GM12878 (cell line): ENCODE results near the gene FRMPD2. TPM values are rescaled to one million over a fixed set of nuclear protein-coding genes. Genes with fewer than 3 reads are reported as not detected.

Source experiments
- ATF7 ChIP-seq: fragments of 450-650 bp; IDR thresholded peaks from 2 replicates; pipeline ENCODE4 v1.6.1; 2016; ENCODE audit warnings: low read depth, mild to moderate bottlenecking
- CBFB ChIP-seq: IDR thresholded peaks from 2 replicates; pipeline ENCODE4 v1.6.1; 2016; ENCODE audit warnings: antibody characterized with exemption, low read depth
- CREM ChIP-seq: IDR thresholded peaks from 2 replicates; pipeline ENCODE4 v1.6.1; 2014; ENCODE audit warnings: antibody characterized with exemption, low read depth
- CTCF ChIP-seq, 3 experiments: IDR thresholded peaks in 2 of 3; conservative IDR thresholded peaks in 1 of 3; 2 replicates each; pipeline ENCODE4 v1.5.1; 2011; ENCODE audit warnings: low read depth in 3 of 3, low read length in 3 of 3, mild to moderate bottlenecking in 3 of 3, control low read depth in 2 of 3, moderate library complexity in 2 of 3, inconsistent platforms in 1 of 3, mixed read lengths in 1 of 3; ENCODE audit not compliant: control insufficient read depth in 2 of 3, insufficient read depth in 1 of 3; ENCODE audit errors: extremely low read depth in 1 of 3
- MTA2 ChIP-seq: fragments of 450-650 bp; IDR thresholded peaks from 2 replicates; pipeline ENCODE4 v1.6.1; 2016; ENCODE audit warnings: low read depth, mild to moderate bottlenecking, moderate library complexity
- NBN ChIP-seq: fragments of 450-650 bp; IDR thresholded peaks from 2 replicates; pipeline ENCODE4 v1.6.1; 2016
- NFYB ChIP-seq: IDR thresholded peaks from 2 replicates; pipeline ENCODE4 v1.6.1; 2011; ENCODE audit warnings: low read depth, mild to moderate bottlenecking, low read length, improper control_type of control experiment, moderate library complexity; ENCODE audit not compliant: insufficient read depth
- RAD51 ChIP-seq: fragments of 450-650 bp; IDR thresholded peaks from 2 replicates; pipeline ENCODE4 v1.6.1; 2016; ENCODE audit warnings: moderate library complexity, mild to moderate bottlenecking, inconsistent platforms
- RELA ChIP-seq: fragments of 450-650 bp; IDR thresholded peaks from 2 replicates; pipeline ENCODE4 v1.8.0; 2014; ENCODE audit warnings: borderline replicate concordance; ENCODE audit not compliant: partially characterized antibody
- SMC3 ChIP-seq: IDR thresholded peaks from 2 replicates; pipeline ENCODE4 v1.6.1; 2011; ENCODE audit warnings: low read length, improper control_type of control experiment, borderline replicate concordance
- USF1 ChIP-seq: IDR thresholded peaks from 2 replicates; pipeline ENCODE4 v1.6.1; 2011; ENCODE audit warnings: borderline replicate concordance, low read depth, mild to moderate bottlenecking, moderate library complexity, mixed read lengths, low read length; ENCODE audit not compliant: insufficient read depth; ENCODE audit errors: extremely low read length
- ZNF384 ChIP-seq: IDR thresholded peaks from 2 replicates; pipeline ENCODE4 v1.6.1; 2012; ENCODE audit warnings: low read depth, mild to moderate bottlenecking, low read length, improper control_type of control experiment, borderline replicate concordance
- ZNF592 ChIP-seq: fragments of 450-650 bp; IDR thresholded peaks from 2 replicates; pipeline ENCODE4 v1.6.1; 2017; ENCODE audit warnings: mild to moderate bottlenecking, moderate library complexity
- polyA plus RNA-seq, 11 experiments: library from polyadenylated mRNA; depleted of rRNA in 4 of 11; unstranded in 6 of 11; stranded (reverse) in 5 of 11; fragments of >200 nt; fragmentation: Nextera tagmentation in 4 of 11; fragmentation: Illumina TruSeq in 1 of 11; extraction: Ambion mirVana in 4 of 11; extraction: Trizol in 1 of 11; gene quantifications; 1 replicate in 1 of 11; 2 replicates in 10 of 11; pipeline versions ENCODE4 v1.2.1 to v1.2.3, GENCODE V29; 2011 to 2016; ENCODE audit warnings: inconsistent platforms in 2 of 11, missing spikeins in 2 of 11, low read depth in 1 of 11
- total RNA-seq, 4 experiments: library from RNA; depleted of rRNA in 3 of 4; stranded (reverse); fragments of >200 nt in 3 of 4; fragmentation: Illumina TruSeq in 1 of 4; extraction: Trizol in 1 of 4; gene quantifications; 2 replicates each; pipeline versions ENCODE4 v1.2.1 to v1.2.3, GENCODE V29; 2013 to 2021

FRMPD2 gene
- total and polyA plus RNA-seq, 10 of the 15 experiments (the other 5 are each of a cell fraction or from before 2014, with no cell fraction given), result 0.38 to 5.7 (median 1.4) TPM

- TF ChIP-seq ZNF592, result peak; percentile 48; the same call in 1 of the 2 replicates
- no peak for TF ChIP-seq USF1
- TF ChIP-seq CTCF (IDR thresholded peaks at IDR 0.05 in 2 of 3, conservative IDR thresholded peaks at IDR 0.05 in 1 of 3; ENCODE audit: control insufficient read depth in 2 of 3, extremely low read depth in 1 of 3, insufficient read depth in 1 of 3, low read depth in 3 of 3, low read length in 3 of 3), result peak; percentile 80 to 91 (median 86)
- 0 out of 2 replicates have a peak, but pooled peaks have one; percentile 11 for TF ChIP-seq RAD51
- TF ChIP-seq MTA2, result 0 out of 2 replicates have a peak, but pooled peaks have one; percentile 18
- TF ChIP-seq ZNF384, result no peak
- peak; percentile 49; the same call in 1 of the 2 replicates for TF ChIP-seq CBFB
- TF ChIP-seq RELA, result peak; percentile 24
- TF ChIP-seq NBN, result peak; percentile 33; the same call in 1 of the 2 replicates
- TF ChIP-seq ATF7, result peak; percentile 13; the same call in 1 of the 2 replicates
- no peak for TF ChIP-seq NFYB
- peak; percentile 42; the same call in 1 of the 2 replicates for TF ChIP-seq CREM
- peak; percentile 87 for TF ChIP-seq SMC3
Measured at GRCh38 chr10:48289501-48290238, 15.2 kb upstream of the FRMPD2 start (continued).
